HEK293T (cell line): Measurements from ENCODE around the gene RPTOR.

Experiments used
- CTCF ChIA-PET: fragments of 350-600 bp; formaldehyde crosslinking; extraction: SDS; loops from one replicate; lab custom pipeline; 2021; ENCODE audit warnings: antibody characterized with exemption, inconsistent platforms; lab: Yijun Ruan, JAX
- POLR2A ChIA-PET: fragments of 350-600 bp; formaldehyde crosslinking; extraction: SDS; loops from one replicate; lab custom pipeline; 2020; ENCODE audit warnings: antibody characterized with exemption, inconsistent platforms; lab: Yijun Ruan, JAX
- DNase-seq: peaks from one replicate; pipeline ENCODE4 v3.0.0; 2012; ENCODE audit warnings: mixed read lengths; ENCODE audit errors: extremely low spot score
- ARNT ChIP-seq: fragments of 450-650 bp; IDR thresholded peaks from 2 replicates; pipeline ENCODE4 v1.6.1; 2017; ENCODE audit warnings: mild to moderate bottlenecking
- BHLHE40 ChIP-seq: fragments of 450-650 bp; IDR thresholded peaks from 2 replicates; pipeline ENCODE4 v1.6.1; 2016; ENCODE audit warnings: mild to moderate bottlenecking, moderate library complexity, borderline replicate concordance
- CTBP1 ChIP-seq: fragments of 450-650 bp; IDR thresholded peaks from 2 replicates; pipeline ENCODE4 v1.6.1; 2016; ENCODE audit warnings: borderline replicate concordance
- ELF4 ChIP-seq: fragments of 450-650 bp; IDR thresholded peaks from 2 replicates; pipeline ENCODE4 v1.6.1; 2017; ENCODE audit warnings: antibody characterized with exemption
- FOXA1 ChIP-seq: fragments of 450-650 bp; IDR thresholded peaks from 2 replicates; pipeline ENCODE4 v1.6.1; 2016; ENCODE audit warnings: mild to moderate bottlenecking
- FOXK2 ChIP-seq: fragments of 450-650 bp; IDR thresholded peaks from 2 replicates; pipeline ENCODE4 v1.6.1; 2016; ENCODE audit warnings: mild to moderate bottlenecking
- FOXM1 ChIP-seq: fragments of 450-650 bp; IDR thresholded peaks from 2 replicates; pipeline ENCODE4 v1.6.1; 2017; ENCODE audit warnings: mild to moderate bottlenecking, borderline replicate concordance
- HDGF ChIP-seq: fragments of 450-650 bp; IDR thresholded peaks from 2 replicates; pipeline ENCODE4 v1.6.1; 2017; ENCODE audit warnings: antibody characterized with exemption, borderline replicate concordance
- L3MBTL2 ChIP-seq: fragments of 450-650 bp; conservative IDR thresholded peaks from 2 replicates; pipeline ENCODE4 v1.6.1; 2016; ENCODE audit warnings: mild to moderate bottlenecking
- LEF1 ChIP-seq: fragments of 450-650 bp; IDR thresholded peaks from 2 replicates; pipeline ENCODE4 v1.6.1; 2017; ENCODE audit warnings: mild to moderate bottlenecking, borderline replicate concordance
- NFRKB ChIP-seq: fragments of 450-650 bp; IDR thresholded peaks from 2 replicates; pipeline ENCODE4 v1.6.1; 2016; ENCODE audit warnings: mild to moderate bottlenecking, moderate library complexity
- PKNOX1 ChIP-seq: fragments of 450-650 bp; IDR thresholded peaks from 2 replicates; pipeline ENCODE4 v1.6.1; 2016
- SP1 ChIP-seq: fragments of 450-650 bp; IDR thresholded peaks from 2 replicates; pipeline ENCODE4 v1.6.1; 2017
- SUZ12 ChIP-seq: fragments of 450-650 bp; IDR thresholded peaks from 2 replicates; pipeline ENCODE4 v1.6.1; 2016; ENCODE audit warnings: mild to moderate bottlenecking
- TARDBP ChIP-seq: fragments of 450-650 bp; IDR thresholded peaks from 2 replicates; pipeline ENCODE4 v1.6.1; 2016
- ZNF384 ChIP-seq: fragments of 450-650 bp; IDR thresholded peaks from 2 replicates; pipeline ENCODE4 v1.6.1; 2016

RPTOR gene

GRCh38 chr17:80833952-80834892, 289.6 kb downstream of the RPTOR start:
- POLR2A ChIA-PET: interaction anchor here (0.9 to 1.2 kb wide), 3 partner anchors 11 to 29 kb away, joined by 3 to 4 read pairs (median 4); no protein-coding TSS in a partner anchor
- CTCF ChIA-PET: no interaction called here
- DNase-seq: no peak
- TF ChIP-seq CTBP1: no peak
- TF ChIP-seq ZNF384: no peak
- no peak for TF ChIP-seq LEF1

DNA sequence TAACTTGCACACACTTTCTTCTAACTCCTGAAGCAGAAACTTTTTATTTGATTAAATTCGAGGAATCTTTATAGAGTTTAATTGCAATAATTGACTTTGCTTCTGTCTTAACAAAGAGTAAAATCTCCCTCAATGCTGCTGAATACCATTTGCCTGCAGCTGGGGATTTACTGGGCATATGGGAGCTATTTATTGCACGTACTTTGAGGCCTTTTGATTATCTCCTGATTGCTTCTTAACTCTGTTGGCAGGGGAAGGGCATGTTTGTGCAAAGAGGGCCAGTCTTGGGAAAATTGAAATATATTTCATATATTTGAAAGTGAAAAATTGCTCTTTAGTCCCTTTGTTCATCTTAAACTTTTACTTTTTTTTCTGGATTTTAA, 290.2 kb downstream of the RPTOR start:
- CTCF ChIA-PET: no interaction called here
- POLR2A ChIA-PET: no interaction called here
- DNase-seq: no peak
- TF ChIP-seq ARNT (no peak), L3MBTL2 (no peak), TARDBP (no peak), FOXK2 (no peak), FOXA1 (no peak), FOXM1 (no peak), CTBP1 (no peak), HDGF (no peak), PKNOX1 (no peak), NFRKB (no peak), SUZ12 (no peak), LEF1 (no peak), SP1 (no peak)

- TF ChIP-seq FOXK2: no peak
- no peak for TF ChIP-seq ELF4
- TF ChIP-seq FOXA1: no peak
- DNase-seq: no peak
- CTCF ChIA-PET: no interaction called here
These were observed 291.4 kb downstream of the RPTOR start for GRCh38 chr17:80835816-80836657.

DNA sequence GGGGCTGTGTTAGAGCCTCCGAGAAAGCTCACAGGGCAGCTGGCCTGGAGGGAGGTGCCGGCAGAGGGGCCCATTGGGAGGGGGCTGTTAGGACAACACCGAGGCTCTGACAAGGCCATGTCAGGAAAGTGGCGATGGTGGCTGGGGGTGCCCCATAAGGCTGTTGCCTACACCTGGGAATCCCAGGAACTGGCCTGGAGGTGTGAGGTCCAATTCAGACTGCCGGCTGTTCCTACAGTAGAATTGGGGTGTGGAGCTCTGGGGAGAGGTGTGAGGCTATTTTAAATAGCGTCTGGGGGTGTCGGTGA, 292.0 kb downstream of the RPTOR start:
- no peak for TF ChIP-seq FOXM1
- TF ChIP-seq CTBP1: no peak
- no peak for TF ChIP-seq FOXA1
- TF ChIP-seq ZNF384: no peak
- no peak for TF ChIP-seq HDGF
- TF ChIP-seq BHLHE40: no peak
- no peak for TF ChIP-seq LEF1
- TF ChIP-seq ELF4: no peak
- TF ChIP-seq FOXK2: no peak
- TF ChIP-seq SP1: no peak
- no peak for TF ChIP-seq PKNOX1
- TF ChIP-seq ARNT: no peak
- no peak for TF ChIP-seq NFRKB
- no peak for TF ChIP-seq TARDBP
- no peak for TF ChIP-seq SUZ12
- no peak for TF ChIP-seq L3MBTL2
- ChIA-PET CTCF (no interaction called here), POLR2A (no interaction called here)
- DNase-seq: no peak

More at GRCh38 chr17:80835816-80836657, 291.4 kb downstream of the RPTOR start:
- POLR2A ChIA-PET: no interaction called here

GRCh38 chr17:80836971-80837481, 292.4 kb downstream of the RPTOR start:
- TF ChIP-seq ARNT (no peak), ELF4 (no peak), HDGF (no peak), ZNF384 (no peak), PKNOX1 (no peak), SP1 (no peak), LEF1 (no peak), FOXK2 (no peak), L3MBTL2 (no peak), CTBP1 (no peak)

GRCh38 chr17:80837711-80838110, 293.1 kb downstream of the RPTOR start:
- TF ChIP-seq L3MBTL2: no peak
- TF ChIP-seq FOXA1: no peak
- no peak for TF ChIP-seq NFRKB
- TF ChIP-seq HDGF: no peak
- no peak for TF ChIP-seq SP1
- no peak for DNase-seq
- ChIA-PET POLR2A (no interaction called here), CTCF (no interaction called here)

More at GRCh38 chr17:80836971-80837481, 292.4 kb downstream of the RPTOR start:
- no peak for DNase-seq
- CTCF ChIA-PET: no interaction called here
- POLR2A ChIA-PET: no interaction called here
